SU-DHL-6 (cell line): ENCODE measurements around the gene FAAH.

Experiments used
- CTCF ChIP-seq: fragments of 200-600 bp; sonication (generic); IDR thresholded peaks from one replicate; pipeline ENCODE4 v1.5.1; 2017; ENCODE audit warnings: antibody characterized with exemption, mild to moderate bottlenecking, low read length, moderate library complexity; ENCODE audit not compliant: insufficient read depth, poor library complexity, severe bottlenecking
- EZH2phosphoT487 ChIP-seq: fragments of 200-600 bp; sonication (generic), shearing (Covaris generic); conservative IDR thresholded peaks from 2 replicates; pipeline ENCODE4 v1.6.1; 2018; ENCODE audit warnings: mild to moderate bottlenecking, antibody characterized with exemption, low read length, moderate library complexity, mixed read lengths

GRCh38 chr1:46459315-46459714 is 65.2 kb downstream of the FAAH start:
- TF ChIP-seq CTCF = no peak
- TF ChIP-seq EZH2phosphoT487 = no peak
